Stimulated activated CD8-positive, alpha-beta memory T cell treated with anti-CD3 and anti-CD28 coated beads, Interleukin-15, amount 100 ng/mL, for 48 hours (primary cell): ENCODE results near the gene SLC43A1.

Experiments
- DNase-seq, 2 donors: peaks; one replicate each; pipeline ENCODE4 v3.0.0-alpha.2; 2020; ENCODE audit warnings: low read depth in 2 of 2

Gene SLC43A1

GRCh38 chr11:57497303-57498247 lies 17.9 kb downstream of the SLC43A1 start:
- no peak for DNase-seq

- DNase-seq: no peak
These were observed 19.2 kb downstream of the SLC43A1 start for GRCh38 chr11:57496109-57496820.

GRCh38 chr11:57493507-57494503 lies 21.7 kb downstream of the SLC43A1 start:
- DNase-seq: peak; percentile 59 to 65

GRCh38 chr11:57491371-57492061 lies 24.0 kb downstream of the SLC43A1 start:
- peak; percentile 37 to 51 for DNase-seq

- DNase-seq: no peak
These were observed 24.9 kb downstream of the SLC43A1 start for GRCh38 chr11:57490456-57491248.

- DNase-seq: no peak
These were observed 27.4 kb downstream of the SLC43A1 start for GRCh38 chr11:57487920-57488659.

GRCh38 chr11:57487021-57487778 lies 28.3 kb downstream of the SLC43A1 start:
- DNase-seq: no peak

- DNase-seq: no peak
These were observed 30.1 kb downstream of the SLC43A1 start for GRCh38 chr11:57485217-57485990.

GRCh38 chr11:57484141-57484710 lies 31.3 kb downstream of the SLC43A1 start:
- DNase-seq: no peak

GRCh38 chr11:57483562-57483918 lies 32.0 kb downstream of the SLC43A1 start:
- DNase-seq: no peak

- DNase-seq: peak; percentile 52 to 60
These were observed 32.5 kb downstream of the SLC43A1 start for GRCh38 chr11:57482782-57483561.

- no peak for DNase-seq
These were observed 33.4 kb downstream of the SLC43A1 start for GRCh38 chr11:57481915-57482781.

GRCh38 chr11:57481315-57481714 lies 34.2 kb downstream of the SLC43A1 start:
- DNase-seq: no peak

- DNase-seq: peak; percentile 49 to 50
These were observed 34.9 kb downstream of the SLC43A1 start for GRCh38 chr11:57480409-57481137.

- no peak for DNase-seq
These were observed 35.6 kb downstream of the SLC43A1 start for GRCh38 chr11:57479911-57480310.
